Stimulated activated CD8-positive, alpha-beta memory T cell treated with anti-CD3 and anti-CD28 coated beads, Interleukin-7, amount 100 ng/mL, for 4 hours (primary cell): ENCODE measurements around the gene STARD3.

Experiments used
- DNase-seq, 2 donors: peaks; one replicate each; pipeline ENCODE4 v3.0.0-alpha.2; 2020; ENCODE audit warnings: low read depth in 2 of 2

STARD3 gene

DNA sequence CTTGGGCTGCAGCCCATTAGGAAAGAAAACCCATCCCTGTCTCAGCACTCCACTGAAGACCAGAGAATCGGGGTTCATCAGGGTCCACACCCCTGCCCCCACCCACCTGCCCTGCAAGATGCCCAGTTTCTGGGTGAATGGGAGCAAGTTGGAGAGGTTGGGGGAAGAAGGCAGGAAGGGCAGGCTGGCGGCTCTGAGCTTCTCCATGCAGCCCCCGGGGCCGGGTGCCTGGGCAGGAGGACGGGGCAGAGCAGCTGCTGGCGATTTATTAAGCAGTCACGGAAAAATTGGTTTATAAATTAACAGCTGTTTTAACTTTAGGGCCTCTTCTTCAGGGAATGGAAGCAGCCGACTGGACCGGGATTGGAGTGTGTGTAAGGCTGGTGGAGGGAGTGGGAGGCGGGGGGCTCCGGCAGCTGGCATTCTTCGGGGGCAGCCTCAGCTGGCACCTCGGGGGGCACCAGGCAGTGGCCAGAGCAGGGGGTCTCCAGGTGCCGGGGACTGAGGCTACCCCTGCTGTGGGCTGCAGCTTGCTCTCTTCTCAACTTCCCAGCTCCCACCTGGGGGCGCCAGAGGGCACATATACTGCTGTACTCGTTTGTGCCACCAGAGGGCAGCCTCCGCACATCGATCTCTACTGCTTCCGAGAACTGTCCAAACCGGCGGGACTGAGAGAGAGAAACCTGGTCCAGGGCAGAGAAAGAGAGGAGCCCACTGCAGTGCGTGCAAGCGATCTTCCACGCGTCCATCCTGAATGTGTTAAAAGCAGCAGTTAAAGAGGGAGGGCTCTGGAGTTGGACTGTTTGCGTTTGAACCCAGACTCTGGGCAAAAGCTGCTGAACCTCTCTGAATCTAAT, 15.2 kb upstream of the STARD3 start:
- DNase-seq = peak; percentile 71 to 76

DNA sequence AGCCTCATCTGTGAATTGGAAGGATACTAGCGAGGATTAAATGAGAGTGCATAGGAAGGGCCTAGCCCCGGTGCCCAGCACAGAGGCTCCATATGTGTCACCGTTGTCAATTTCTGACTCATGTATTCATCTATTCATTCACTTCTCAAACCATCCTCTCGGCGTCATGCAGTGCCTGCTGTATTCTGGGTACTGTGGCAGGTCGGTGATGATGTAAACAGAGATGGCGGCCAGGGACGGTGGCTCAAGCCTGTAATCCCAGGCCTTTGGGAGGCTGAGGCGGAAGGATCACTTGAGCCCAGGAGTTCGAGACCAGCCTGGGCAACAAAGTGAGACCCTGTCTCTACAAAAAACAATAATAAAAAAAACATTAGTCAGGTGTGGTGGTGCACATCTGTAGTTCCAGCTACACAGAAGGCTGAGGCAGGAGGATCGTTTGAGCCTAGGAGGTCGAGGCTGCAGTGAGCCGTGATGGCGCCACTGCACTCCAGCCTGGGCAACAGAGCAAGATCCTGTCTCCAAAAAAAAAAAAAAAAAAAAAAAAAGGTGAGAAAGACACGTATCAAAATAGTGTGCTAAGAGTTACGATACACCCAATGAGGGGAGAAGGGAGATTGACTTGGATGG, 14.5 kb upstream of the STARD3 start:
- no peak for DNase-seq

GRCh38 chr17:39623356-39623950, 13.5 kb upstream of the STARD3 start:
- peak; percentile 68 to 69 for DNase-seq

DNA sequence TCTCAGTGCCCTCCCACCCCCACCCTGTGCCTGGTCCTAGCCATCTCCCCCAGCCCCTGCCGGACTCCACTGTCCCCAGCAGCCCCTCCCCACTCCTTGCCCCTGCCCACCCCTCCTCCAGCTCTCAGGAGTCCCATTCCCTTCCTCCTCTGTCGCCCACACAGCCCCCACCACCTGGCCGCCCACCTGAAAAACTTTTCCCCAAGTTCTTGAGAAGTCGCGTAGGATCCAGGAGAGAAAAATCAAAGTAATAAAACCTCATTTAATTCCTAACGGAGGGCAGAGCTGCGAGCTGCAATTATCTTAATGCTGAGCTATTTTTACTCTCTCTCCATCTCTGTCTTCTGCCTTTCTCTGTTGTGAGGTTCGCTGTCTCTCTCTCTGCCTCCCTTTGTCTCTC, 12.6 kb upstream of the STARD3 start:
- DNase-seq = no peak

DNA sequence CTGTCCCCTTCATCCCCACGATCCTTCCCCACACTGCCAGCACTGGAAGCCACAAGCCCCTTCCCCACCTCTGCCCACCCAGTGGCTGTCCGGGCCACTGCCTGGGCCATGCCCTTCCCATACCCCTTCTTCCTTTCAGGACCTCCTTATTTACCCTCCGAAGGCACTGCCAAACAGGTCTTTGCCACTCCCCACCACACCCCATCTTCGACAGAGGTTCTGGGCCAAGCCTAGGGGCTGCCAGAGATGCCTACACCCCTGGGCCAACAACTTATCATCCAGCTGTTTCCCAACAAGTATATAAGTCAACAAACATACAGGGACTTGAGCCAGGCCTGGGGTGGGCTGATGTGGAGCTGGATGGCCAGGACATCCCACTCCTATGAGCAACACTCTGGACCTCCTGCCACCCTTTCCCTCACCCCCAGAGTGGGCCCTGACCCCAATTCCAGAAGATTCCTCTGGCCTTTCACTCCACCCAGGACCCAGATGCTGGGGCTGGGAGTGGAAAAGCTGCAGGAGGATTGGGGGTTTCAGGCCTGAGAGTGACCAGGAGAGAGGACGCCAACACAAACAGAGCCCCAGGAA, 11.7 kb upstream of the STARD3 start:
- no peak for DNase-seq

- DNase-seq = peak; percentile 24 to 29
Observed at GRCh38 chr17:39626171-39627046, 10.5 kb upstream of the STARD3 start, which contains the start of gene PPP1R1B. Gene PPP1R1B (plus strand): TSS chr17:39626952. CDS start chr17:39627393, 441 bp downstream.

GRCh38 chr17:39627047-39627711, 9.8 kb upstream of the STARD3 start:
- no peak for DNase-seq

DNA sequence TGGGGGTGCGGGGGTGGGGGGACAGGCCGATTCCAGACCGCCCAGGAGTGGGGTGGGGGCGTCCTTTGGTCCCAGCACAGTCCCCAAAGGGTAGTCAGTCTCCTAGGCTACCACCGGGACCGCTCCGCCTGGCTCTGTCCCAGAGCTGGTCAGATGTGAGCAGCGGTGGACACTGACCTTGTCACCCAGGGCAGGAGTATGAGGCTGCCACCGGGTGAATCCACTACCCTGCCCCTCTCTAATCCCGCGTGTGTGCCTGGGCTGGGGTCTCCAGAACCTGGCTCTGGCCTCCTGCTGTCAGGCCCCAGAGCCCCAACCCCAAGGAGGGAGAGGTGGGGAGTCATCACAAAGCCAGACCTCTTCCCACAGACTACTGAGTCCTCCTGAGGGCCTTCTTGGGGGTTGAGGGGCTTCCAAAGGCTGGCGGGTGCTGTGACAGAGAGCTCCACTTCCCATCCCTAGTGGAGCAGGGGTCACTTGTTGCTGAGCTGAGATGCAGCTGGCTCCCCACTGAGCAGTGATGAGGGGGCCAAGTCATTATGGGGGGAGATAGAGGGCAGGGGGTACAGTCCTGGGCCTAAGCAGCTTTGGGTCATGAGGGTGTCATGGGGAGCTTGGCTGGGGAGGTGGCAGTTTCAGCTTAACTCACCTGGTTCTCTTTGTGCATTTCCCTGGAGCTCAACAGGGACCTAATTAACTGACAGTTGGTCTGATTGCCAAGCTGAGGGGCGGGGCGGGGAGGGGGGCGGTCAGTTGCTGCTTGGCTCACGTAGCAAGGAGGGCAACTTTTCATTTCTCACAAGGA, 9.0 kb upstream of the STARD3 start:
- no peak for DNase-seq

- no peak for DNase-seq
Observed at GRCh38 chr17:39628655-39629493, 8.1 kb upstream of the STARD3 start.

DNA sequence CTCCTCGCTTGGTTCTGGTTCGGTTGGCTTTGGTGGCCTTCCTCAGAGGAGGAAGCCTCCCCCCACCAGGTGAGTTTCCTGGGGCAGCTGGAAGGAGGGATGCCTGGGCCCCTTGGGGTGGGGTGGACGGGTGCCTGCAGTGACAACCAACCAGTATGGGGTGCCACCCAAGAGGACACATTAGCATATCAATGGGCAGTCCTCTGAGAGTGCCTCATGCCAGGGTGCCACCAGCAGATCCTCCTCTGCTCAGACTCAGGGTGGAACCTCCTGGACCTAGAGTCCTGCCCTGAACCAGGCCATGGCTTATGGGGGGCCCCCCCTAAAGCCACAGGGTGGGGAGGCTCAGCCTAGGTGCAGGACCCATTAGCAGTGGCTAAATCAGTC, 7.5 kb upstream of the STARD3 start:
- DNase-seq = no peak

GRCh38 chr17:39629898-39630297, 7.0 kb upstream of the STARD3 start:
- no peak for DNase-seq

DNA sequence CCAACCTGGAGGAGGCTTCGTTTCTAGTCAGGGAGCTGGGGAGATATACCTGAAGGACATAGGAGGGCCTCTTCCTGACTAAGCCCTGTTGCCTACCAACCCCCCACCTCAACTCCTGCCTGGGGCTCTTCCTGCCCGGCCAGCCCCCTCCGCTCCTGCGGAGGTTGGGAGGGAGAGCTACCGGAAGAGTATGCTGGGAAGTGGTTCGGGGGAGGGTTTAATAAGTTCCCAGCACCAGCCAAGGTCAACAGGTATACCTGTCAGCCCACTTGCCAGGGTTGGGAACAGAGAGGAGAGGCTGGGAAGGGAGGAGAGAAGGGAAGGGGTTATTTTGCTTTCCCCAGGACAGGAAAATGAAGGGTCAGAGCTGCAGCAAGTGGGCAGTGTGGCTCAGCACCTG, 5.5 kb upstream of the STARD3 start:
- no peak for DNase-seq

DNA sequence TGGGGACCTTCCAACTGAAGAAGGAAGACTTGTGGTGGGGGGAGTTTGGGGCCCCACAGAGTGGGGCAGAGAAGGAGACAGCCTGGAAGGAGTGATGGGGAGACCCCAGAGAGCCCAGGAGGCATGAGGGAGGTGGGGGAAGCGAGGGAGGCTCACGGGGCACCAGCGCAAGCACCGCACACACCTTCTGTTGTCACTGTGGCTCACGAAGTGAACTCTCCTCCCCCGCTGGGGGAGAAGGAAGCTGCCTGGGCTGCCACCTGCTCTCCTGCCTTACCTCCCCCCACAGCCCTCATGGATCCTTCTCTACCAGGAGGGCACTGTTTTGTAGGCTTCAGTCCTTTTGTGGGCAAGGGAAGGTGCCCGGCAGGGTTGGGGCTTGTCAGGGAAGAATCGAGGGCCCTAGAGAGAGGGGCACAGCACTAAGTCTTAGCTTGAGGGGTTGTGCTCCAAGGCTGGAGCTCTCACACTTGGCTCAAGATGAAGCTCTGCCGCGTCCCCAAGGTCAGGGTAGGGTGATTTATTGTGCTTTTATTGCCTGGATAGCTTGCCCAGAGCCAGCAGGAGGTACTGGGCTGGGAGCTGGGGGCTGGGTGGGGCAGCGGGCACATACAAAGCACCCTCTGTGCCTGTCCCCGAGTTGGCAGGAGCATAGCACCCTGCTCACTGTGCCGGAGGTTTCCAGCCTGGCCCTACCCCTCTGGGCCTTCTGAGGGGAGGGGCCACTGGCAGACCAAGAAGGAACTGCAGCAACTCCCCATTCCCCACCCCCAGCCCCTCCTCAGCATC, 4.6 kb upstream of the STARD3 start:
- DNase-seq = no peak

- DNase-seq = no peak
Observed at GRCh38 chr17:39633570-39634183, 3.3 kb upstream of the STARD3 start.

DNA sequence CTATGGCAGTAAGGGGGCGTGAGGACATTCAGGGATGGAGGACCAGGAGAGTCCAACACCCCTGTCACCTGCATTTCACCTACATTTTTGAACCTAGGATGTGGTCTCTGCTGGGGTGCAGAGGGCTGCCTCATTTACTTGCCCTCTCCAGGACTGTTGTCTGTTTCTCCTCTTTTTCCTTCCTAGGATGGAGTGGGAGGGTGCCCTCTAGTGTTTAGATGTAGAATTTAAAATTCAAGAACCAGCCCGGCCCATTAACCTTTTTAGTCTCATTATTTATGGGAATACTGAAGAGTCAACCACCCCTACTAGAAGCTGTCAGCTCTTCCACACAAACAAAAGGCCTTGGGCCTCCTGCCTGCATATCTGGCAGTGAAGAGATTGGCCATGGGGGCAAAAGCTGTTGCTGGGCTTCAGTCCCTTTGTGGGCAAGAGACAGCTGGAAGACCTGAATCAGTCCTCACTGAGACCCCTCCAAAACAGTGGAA, 2.5 kb upstream of the STARD3 start:
- DNase-seq = no peak

- no peak for DNase-seq
Observed at GRCh38 chr17:39635614-39636176, 1.2 kb upstream of the STARD3 start.

DNA sequence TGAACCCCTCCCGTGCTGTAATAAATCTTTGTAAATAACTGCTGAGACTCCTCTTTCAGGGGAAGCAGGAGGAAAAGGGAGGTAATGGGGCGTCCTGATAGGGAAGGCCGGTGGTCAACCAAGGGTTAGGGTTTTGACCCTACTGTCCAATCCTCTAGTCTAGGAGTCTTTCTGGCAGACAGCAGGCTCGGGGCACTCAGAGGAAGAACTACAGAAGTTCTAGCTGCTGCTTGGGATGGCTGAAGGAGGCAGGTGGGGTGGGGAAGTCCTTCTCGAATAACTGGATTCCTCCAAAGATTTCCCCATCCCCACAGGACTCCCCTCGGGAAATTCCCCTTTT, 387 bp upstream of the STARD3 start:
- no peak for DNase-seq

GRCh38 chr17:39638317-39638716, 1.4 kb downstream of the STARD3 start:
- DNase-seq = no peak
